HG03066 (cell line): ENCODE data around the gene SYVN1.
"Not testable (repeated sequence)": the region's sequence is repeated elsewhere in the genome, so short reads cannot be mapped to it uniquely, and the experiment has no call there.

Source experiments
- ATAC-seq: cut with Tn5 transposase; IDR thresholded peaks from one replicate; pipeline ENCODE4 v1.9.1; 2021; ENCODE audit warnings: low read depth; ENCODE audit not compliant: unreplicated experiment

The SYVN1 gene

DNA sequence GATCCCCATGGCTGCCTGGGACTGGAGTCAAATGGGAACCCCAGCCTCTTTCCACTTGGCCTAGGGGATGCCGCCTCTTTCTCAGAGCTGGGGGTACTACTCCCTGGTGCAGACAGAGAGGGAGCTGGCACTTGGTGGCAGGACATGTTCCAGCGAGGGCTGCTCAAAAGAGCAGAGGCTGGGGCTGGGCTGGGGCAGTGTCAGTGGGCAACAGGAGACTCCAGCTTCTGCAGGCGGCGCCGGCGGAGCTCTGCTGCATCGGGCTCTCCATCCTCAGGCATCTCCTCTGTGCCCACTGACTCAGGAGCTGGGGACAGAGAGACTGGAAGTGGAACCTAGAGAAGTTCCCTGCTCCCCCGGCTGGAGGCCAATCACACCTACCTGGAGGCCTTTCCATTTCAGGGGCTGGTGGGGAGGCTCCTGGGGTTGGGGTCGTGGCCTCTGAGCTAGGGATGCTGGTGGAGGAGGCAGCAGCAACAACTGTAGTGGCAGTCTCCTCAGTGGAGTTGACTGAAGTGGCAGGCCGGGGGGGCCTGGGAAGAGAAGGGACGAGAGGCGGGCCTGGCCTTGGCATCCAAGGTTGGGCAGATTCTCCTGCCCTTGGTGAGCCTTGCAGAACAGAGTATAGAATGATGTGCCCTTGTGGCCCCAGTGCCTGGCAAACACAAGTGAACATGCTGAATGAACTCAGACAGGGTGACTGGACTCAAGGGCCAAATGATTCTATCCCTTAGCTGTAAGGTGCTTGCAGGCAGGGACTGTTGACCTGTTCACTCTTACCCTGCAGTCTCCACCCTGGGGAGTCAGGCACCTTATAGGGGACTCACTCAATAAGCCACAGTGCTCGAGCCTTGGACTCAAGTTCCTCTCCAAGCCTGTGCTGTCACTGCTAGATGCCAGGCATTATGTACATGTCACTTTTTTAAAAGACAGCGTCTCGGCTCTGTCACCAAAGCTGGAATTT, 5.9 kb downstream of the SYVN1 start:
- no peak for ATAC-seq

DNA sequence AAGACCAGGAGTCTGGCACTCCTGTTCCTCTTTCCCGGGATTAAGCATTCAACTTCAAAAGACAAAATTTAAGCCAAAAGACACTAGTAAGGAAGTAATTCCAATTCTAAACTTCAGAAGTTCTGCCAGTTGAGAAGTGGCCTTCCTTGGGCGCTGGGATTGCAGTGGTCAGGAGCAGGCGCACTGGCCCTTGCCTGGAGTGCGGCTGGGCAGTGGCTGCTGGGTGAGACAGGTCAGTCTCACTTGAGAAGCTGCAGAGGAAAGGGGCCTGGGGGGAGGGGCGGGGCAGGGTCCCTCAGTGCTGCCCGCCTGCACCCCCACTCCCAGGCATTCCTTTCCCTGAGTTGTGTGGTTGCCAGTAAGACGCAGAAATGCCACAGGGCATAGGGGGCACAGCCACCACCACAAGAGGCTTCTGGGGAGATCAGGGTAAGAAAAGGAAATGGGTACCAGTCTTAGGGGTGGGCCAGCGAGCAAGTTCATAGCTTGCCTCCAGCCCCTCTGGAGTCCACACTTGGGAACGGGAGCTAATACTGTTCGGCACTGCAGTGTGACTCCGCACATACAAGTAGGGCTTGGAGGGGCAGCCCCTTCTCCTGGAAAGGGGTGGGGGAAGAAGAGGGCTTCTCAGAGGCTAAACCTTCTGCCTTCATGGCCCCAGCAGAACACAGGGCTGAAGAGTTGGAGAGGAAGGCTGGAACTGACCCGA, 6.7 kb downstream of the SYVN1 start:
- ATAC-seq, result no peak

DNA sequence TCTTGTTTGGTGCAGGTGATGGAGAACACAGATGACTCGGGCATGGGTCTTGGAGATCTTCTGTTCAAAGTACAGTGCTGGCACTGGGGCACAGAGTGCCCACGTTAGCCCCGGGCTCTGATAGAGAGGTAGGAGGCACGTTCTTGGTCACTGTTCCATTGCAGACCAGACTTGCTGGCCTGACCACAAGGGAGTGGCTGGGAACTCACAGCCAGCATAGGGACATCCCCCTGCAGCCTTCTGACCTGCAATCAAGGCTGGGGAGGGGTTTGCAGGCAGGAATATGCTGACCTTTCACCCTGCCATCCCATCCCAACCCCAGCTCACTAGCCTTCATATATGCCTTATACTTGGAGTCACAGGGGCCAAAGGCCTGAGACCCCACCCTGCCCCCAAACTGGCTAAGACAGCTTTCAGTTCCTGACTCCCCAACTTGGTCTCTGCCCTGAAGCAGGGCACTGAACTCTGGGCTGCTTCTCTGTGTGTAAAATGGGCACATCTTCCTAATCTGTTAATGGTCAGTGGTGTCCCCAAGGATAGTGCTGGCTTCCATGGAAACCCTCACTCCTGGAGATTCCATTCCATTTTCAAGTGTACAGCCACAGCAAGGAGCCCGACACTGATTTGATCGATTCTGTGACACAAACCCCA, 7.6 kb downstream of the SYVN1 start:
- ATAC-seq, result no peak

DNA sequence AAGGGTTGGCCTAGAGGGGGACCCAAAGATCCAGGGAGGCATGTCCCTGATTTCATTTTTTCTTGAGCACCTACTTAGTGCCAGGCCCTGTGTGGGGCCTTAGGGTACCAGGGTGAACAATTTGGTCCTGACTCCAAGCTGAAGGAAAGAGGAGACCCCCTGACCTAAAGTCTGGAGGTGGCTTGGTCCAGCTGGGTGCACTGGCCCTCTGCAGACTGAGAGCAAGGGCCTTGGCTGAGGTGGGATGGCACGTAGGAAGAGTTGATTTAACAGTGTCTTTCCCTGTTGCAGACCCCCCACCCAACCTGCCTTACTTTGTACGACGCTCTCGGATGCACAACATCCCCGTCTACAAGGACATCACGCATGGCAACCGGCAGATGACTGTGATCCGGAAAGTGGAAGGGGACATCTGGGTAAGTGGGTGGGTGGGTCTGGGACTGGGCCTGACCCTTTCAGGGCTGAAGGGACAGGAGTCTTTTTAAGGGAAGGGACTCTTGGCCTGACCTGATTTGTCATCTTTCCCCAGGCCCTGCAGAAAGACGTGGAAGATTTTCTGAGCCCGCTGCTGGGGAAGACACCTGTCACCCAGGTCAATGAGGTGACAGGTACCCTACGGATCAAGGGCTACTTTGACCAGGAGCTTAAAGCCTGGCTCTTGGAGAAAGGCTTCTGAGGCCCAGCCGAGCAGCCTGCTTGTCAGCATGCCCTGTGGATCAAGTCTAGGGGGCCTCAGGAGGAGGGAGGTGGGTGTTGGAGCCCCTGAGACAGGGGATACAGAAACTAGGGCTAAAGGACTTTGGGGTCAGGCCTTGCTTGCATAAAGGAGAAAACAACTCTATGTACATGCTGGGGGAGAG, 8.9 kb downstream of the SYVN1 start:
- ATAC-seq, result no peak

DNA sequence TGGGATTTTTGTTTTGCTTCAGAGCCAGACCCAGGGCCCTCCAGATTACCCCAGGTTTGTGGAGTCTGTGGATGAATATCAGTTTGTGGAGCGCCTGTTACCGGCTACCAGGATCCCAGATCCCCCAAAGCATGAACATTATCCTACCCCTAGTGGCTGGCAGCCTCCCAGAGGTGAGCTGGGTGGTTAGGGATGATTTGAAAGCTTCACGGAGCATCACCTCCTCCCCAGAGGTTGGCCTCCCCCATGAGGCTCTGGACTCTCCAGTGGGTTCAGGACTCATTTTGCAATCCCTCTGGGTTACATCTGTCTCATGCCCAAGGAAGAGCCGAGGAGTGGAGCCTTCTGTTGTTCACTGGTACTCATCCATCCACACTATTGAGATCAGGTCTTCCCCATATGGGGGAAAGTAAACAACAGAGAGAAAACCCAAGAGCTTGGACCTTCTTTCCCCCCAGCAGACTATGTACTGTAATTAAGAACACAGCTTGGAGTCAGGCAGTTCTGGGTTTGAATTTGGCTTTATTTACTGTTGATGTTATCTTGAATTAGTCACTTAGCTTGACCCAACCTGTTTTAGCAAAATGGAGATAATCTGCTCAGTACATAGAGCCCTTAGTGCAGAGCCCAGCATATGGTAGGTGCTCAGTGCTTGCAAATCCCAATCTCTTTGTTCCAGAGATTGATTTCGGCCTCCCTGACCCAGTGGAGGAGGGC, 9.7 kb downstream of the SYVN1 start:
- ATAC-seq, result no peak

DNA sequence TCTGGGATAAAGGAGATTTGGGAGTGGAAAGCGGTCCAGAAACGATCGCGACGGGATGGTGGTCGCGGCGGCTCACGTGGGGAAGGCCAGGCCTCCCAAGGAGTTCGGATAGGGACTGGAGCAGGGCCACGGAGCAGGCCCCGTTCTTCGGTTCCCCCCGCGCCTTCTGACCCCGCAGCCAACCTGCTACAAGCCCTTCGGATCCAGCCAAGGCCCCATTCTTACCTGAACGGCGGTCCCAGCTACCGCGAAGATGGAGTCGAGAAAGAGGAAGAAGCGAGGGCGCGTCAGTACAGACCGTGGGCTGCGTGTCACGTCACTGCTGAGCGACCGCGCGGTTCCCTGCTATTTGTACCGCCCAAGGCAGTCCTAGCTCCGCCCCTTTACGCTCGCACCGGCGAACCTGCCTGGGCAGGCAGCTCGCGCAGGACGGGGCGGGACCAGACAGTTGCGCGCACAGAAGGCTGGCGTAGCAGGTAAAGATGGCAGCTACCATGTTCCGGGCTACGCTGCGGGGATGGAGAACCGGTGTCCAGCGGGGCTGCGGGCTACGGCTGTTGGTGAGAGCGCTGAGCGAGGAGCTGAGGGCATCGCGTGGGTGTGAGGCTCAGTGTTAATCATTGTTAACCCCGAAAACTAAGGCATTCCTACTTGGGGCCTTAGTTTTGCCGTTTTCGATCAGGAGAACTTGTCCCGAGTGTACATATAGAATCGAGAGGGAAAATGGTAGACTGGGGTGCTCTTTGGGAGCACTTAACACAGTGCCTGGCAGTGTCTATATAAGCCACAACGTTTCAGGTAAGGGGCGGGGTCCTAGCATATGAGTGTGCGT, 12.2 kb downstream of the SYVN1 start, which contains the start of the genes FAU and MRPL49:
Gene FAU (minus strand): TSS at position 270 of the 832 bp plus-strand sequence. CDS start 321 bp downstream, outside the sequence.
Gene MRPL49 (plus strand): TSS at position 457 of the 832 bp plus-strand sequence. CDS start 26 bp downstream, at position 483.
- ATAC-seq, result peak; percentile 58

DNA sequence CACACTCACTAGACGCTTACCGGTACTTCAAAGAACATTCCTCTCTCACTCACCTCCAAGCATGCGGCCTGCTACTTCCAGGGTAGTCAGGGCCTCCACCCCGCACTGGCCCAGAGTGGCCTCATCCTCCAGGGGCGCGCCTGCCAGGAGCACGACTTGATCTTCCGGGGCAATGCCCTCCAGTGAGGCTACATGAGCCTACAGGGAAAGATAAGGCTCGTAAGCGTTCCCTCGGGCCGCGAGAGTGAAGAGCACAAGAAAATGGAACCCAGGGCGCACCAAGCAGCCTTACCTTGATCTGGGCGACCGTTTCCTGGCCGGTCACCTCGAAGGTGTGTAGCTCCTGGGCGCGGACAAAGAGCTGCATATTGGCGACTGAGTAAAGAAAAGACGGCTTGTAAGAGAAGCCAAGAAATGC, 12.9 kb downstream of the SYVN1 start:
- ATAC-seq, result no peak

DNA sequence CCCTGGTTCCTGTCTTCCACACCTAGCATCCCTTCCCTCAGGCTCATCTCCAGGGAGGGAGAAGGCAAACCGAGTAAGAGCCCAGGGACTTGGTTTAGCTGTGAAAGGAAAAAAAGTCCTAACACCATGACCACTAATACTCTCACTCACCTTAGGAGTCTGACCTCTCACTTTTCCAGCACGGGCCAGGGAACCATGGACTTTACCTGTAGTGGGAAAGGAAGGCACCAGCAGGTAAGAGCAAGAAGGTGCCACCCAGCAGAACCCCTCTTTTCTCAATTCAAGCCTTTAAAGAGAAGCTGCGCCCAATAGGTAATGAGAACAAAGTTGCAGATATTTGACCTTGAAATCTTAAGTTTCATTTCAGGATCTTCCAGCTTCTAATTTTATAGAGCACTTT, 13.5 kb downstream of the SYVN1 start:
- ATAC-seq, result no peak

DNA sequence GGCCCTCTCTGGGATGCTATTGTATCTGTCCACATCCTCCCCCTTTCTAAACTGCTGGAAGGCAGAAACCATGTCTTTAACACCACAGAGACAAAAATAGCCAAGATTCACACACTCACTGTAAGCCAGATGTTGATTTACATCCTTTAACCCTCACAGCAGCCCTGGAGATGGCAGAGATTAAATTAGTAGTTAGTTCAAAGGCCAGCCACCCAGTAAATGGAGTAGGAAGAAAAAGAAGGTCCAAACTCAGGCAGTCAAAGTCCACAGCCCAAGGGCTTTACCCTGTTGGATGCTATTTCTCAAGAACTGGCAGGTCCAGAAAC, 14.7 kb downstream of the SYVN1 start:
- ATAC-seq, result no peak

DNA sequence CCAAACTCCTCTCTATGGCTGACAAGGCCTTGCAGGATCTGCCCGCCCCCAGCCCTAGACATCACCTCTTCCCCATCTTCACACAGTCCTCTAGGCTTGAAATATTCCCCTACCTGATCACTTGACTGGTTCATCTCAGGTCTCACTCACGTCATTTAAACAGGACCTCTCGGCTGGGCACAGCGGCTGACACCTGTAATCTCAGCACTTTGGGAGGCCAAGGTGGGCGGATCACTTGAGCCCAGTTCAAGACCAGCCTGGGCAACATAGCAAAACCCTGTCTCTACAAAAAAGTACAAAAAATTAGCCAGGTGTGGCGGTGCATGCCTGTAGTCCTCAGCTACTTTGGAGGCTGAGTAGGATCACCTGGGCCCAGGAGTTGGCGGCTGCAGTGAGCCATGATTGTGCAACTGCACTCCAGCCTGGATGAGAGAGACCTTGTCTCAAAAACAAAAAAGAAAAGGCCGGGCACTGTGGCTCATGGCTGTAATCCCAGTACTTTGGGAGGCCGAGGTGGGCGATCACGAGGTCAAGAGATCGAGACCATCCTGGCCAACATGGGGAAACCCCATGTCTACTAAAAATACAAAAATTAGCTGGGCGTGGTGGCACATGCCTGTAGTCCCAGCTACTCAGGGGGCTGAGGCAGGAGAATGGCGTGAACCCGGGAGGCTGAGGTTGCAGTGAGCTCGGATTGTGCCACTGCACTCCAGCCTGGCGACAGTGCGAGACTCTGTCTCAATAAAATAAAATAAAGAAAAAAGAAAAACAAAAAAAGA, 15.2 kb downstream of the SYVN1 start:
- ATAC-seq, result not testable (repeated sequence)

DNA sequence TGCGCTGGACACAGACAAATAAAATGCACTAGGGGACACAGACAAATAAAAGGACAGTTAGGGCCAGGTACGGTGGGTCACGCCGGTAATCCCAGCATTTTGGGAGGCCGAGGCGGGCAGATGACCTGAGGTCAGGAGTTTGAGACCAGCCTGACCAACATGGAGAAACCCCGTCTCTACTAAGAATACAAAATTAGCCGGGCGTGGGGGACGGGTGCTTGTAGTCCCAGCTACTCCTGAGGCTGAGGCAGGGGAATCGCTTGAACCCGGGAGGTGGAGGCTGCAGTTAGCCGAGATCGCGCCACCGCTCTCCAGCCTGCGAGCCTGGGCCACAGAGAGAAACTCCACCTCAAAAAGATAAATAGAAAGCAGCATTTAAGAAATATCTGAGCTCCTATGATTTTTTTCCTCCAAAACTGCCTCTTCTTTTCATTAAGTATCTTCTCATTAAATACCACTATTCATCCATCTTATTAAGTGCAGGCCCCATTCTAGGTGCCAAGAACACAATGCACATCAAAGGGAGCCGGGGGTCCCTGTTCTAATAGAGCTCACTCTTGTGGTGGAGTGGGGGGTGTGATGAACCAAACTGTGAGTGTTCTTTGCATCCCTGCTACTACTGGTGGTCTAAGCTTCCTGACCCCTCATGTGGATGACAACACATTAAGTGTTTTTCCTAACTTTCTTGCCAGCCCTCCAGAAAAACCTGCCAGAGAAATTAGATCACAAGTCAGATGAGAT, 16.1 kb downstream of the SYVN1 start:
- ATAC-seq, result no peak

DNA sequence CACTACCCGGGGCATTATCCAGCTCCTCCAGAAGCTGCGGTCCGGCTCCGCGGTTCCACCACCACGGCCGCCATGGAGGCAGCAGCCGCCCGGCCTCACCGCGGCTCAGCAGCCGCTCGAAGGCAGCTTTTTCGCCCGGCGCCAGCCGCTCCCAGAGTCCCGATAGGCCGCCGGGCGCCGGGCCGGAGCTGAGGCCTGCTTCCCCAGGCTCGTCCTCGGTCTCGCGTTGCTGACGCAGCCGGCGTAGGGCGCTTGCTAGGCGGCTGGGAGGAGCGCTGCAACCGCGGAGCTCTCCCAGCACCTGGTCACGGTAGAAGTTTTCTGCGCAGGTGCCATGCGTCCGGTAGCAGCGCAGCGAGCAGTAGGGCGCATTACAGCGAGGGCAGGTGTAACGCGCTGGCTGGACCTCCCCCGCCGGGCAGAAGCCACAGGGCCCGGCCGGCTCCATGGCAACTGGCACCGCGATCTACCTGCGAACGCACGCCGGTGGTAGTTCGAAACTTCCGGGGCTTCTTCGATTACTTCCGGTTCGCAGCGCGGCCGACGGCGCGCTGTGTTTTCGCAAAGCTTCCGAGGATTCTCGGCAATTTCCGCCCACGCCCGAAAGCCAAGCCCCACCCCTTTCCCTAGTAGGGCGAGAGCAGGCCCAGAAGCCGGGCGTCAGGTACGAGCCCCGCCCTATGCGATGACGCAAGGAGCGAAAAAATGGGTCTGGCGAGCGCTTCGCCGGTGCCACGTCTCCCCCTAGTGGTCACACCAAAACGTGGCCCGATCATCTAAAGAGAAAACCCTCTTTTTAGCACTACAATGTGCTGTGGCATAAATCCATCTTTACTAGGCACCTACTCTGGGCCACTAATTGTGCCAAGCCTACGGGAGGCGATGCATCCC, 16.9 kb downstream of the SYVN1 start, which contains the start of gene ZNHIT2:
Gene ZNHIT2 (minus strand): TSS at position 496 of the 891 bp plus-strand sequence. CDS start 48 bp downstream, at position 448.
- peak; percentile 46 for ATAC-seq

DNA sequence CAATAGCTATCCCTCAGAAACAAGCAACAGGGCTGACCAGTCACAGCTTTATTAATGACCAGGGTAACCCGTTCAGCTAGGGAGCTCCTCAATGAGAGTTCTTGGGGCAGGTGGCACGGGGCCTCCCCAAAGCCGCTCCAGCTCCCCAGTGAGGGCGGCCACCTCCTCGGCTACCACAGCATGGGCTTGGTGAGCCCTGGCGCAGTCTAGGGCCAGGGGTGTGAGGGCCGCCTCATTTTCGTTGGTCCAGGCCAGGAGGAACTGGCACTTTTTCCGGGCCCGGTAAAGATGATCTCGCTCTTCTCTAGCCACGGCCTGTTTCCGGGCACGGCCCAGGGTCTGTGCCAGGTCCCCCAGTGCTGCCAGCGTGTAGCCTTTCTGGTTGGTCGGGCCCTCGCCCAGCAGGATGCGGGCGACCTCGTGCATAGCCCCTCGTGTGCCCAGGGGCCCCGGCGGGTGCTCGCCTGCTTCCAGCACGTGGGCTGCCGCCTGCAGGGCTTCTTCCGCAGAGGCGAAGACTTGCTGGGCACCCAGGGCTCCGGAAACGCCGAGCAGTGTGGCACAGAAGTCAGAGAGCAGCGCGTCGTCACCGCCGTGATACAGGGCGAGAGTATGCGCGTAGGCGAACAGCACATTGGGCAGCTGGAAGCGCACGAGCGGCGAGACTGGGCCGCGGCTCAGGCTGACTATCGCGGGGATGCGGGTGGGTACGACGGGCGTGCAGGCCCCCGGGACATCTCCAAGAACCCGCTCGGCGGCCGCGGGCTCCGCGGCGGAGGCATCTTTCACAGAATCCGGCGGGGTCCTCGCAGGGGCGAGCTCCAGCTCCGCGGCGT, 17.7 kb downstream of the SYVN1 start:
- no peak for ATAC-seq

DNA sequence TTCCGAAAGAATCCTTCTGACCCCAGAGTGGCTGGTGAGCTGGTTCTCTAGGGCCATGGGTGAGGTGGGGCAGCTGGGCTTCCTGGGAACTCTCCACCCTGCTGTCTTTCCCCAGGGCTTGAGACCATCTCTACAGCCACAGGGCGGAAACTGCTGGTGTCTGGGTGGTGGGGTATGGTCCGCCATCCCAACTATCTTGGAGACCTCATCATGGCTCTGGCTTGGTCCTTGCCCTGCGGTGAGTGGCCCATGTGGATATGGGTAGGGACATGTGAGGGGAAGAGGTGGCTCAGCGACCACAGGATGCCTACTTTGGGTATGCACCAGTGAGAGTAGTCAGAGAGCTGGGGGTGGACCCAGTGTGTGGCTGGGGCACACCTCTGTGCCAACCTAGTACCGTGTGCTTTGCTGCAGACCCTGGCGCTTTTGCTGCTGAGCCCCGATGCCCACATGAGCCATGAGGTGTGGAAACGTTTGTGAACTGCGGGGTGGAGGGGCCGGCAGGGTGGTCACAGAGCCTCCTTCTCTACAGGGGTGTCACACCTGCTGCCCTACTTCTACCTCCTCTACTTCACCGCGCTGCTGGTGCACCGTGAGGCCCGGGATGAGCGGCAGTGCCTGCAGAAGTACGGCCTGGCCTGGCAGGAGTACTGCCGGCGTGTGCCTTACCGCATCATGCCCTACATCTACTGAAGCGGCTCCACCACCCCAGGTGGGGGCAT, 18.8 kb downstream of the SYVN1 start:
- ATAC-seq, result no peak
